Measurements from ENCODE around the gene NOTUM. TPM values are rescaled to one million over a fixed set of nuclear protein-coding genes. Genes with fewer than 3 reads are reported as not detected.

The NOTUM gene
- total and polyA plus RNA-seq, 8 donors, result 0.79 to 71.4 (median 65.1) TPM

GRCh38 chr17:81968396-81968745, 7.4 kb upstream of the NOTUM start:
- no peak overlapping the region for H3K4me3 ChIP-seq
- H3K27ac ChIP-seq, result no peak overlapping the region
- intact Hi-C loops (cut with DNase I), result no loop called here
- no peaks in the 10 kb centered on the region for H3K36me3 ChIP-seq
- TF ChIP-seq CTCF (IDR thresholded peaks at IDR 0.05), result no peak
- ATAC-seq (no peak), DNase-seq (no peak)
- H3K4me1 ChIP-seq, result peaks cover 18 to 32% of the 10 kb centered on the region in 2 donors
- H3K9me3 ChIP-seq, result peaks cover 0 to under 1% of the 10 kb centered on the region in 2 donors
- H3K27me3 ChIP-seq, result peaks cover 0 to 48% of the 10 kb centered on the region in 2 donors

GRCh38 chr17:81967533-81968395, 6.8 kb upstream of the NOTUM start:
- intact Hi-C loops (cut with DNase I), result no loop called here
- peaks cover 18 to 32% of the 10 kb centered on the region in 2 donors for H3K4me1 ChIP-seq
- no peaks in the 10 kb centered on the region for H3K36me3 ChIP-seq
- DNase-seq (peak; percentile 68 to 92 (median 89)), ATAC-seq (peak; percentile 92)
- no peak for TF ChIP-seq CTCF (IDR thresholded peaks at IDR 0.05)
- H3K27ac ChIP-seq, result no peak overlapping the region
- H3K9me3 ChIP-seq, result no peaks in the 10 kb centered on the region
- H3K27me3 ChIP-seq, result peaks cover 0 to 54% of the 10 kb centered on the region in 2 donors
- H3K4me3 ChIP-seq, result no peak overlapping the region

- no peaks in the 10 kb centered on the region for H3K36me3 ChIP-seq
- H3K27me3 ChIP-seq, result peaks cover under 1 to 60% of the 10 kb centered on the region in 2 donors
- TF ChIP-seq CTCF (IDR thresholded peaks at IDR 0.05), result no peak
- peaks cover 18 to 32% of the 10 kb centered on the region in 2 donors for H3K4me1 ChIP-seq
- no peaks in the 10 kb centered on the region for H3K9me3 ChIP-seq
- intact Hi-C loops (cut with DNase I), result no loop called here
- DNase-seq (no peak), ATAC-seq (peak; percentile 5)
- no peak overlapping the region for H3K27ac ChIP-seq
- no peak overlapping the region for H3K4me3 ChIP-seq
These were observed 6.2 kb upstream of the NOTUM start for GRCh38 chr17:81967244-81967532.

GRCh38 chr17:81966343-81967243, 5.6 kb upstream of the NOTUM start:
- ATAC-seq (peak; percentile 31), DNase-seq (peak in 2 of 4 donors; percentile 84 to 92)
- H3K27me3 ChIP-seq, result peaks cover 6 to 66% of the 10 kb centered on the region in 2 donors
- no peak overlapping the region for H3K27ac ChIP-seq
- peaks cover 18 to 36% of the 10 kb centered on the region in 2 donors for H3K4me1 ChIP-seq
- no peaks in the 10 kb centered on the region for H3K9me3 ChIP-seq
- intact Hi-C loops (cut with DNase I), result no loop called here
- H3K4me3 ChIP-seq, result no peak overlapping the region
- no peaks in the 10 kb centered on the region for H3K36me3 ChIP-seq
- no peak for TF ChIP-seq CTCF (IDR thresholded peaks at IDR 0.05)
